HG03571 (cell line): ENCODE measurements around the gene OR2T29.
"Not testable (repeated sequence)": the region's sequence is repeated elsewhere in the genome, so short reads cannot be mapped to it uniquely, and the experiment has no call there.

Experiments
- ATAC-seq: cut with Tn5 transposase; IDR thresholded peaks from one replicate; pipeline ENCODE4 v1.9.1; 2021; ENCODE audit not compliant: unreplicated experiment

OR2T29 gene

GRCh38 chr1:248521856-248522255 lies 40.7 kb downstream of the OR2T29 start:
- ATAC-seq: no peak

GRCh38 chr1:248510217-248510616 lies 52.4 kb downstream of the OR2T29 start:
- ATAC-seq: not testable (repeated sequence)

- not testable (repeated sequence) for ATAC-seq
Measured at GRCh38 chr1:248507773-248508172, 54.8 kb downstream of the OR2T29 start, which contains the start of gene OR2G6. TSS of gene OR2G6 (plus strand) at chr1:248508073. CDS start at chr1:248521647, 13,574 bp downstream.
